T-helper 17 cell (primary cell): ENCODE results near the gene UBL5. TPM values are rescaled to one million over a fixed set of nuclear protein-coding genes. Genes with fewer than 3 reads are reported as not detected.
A peak's percentile ranks its signal among the peaks of the same experiment; 100 is the strongest.
"Not testable (repeated sequence)": the region's sequence is repeated elsewhere in the genome, so short reads cannot be mapped to it uniquely, and the experiment has no call there.

Source experiments
- ATAC-seq: fragments of 150-1000 bp; cut with Tn5 transposase; 2 replicates; pipeline ENCODE4 v1.10.0; 2021; ENCODE audit warnings: mild to moderate bottlenecking, moderate library complexity
- DNase-seq, 3 donors: peaks; one replicate each; pipeline versions ENCODE4 v3.0.0 to v3.0.0-alpha.2; 2020 to 2021
- H3K9me3 ChIP-seq: one replicate; pipeline ENCODE4 v1.7.0; 2013; ENCODE audit warnings: low read length, mild to moderate bottlenecking; ENCODE audit not compliant: control insufficient read depth, poor library complexity, severe bottlenecking
- H3K27ac Mint-ChIP-seq: one replicate; pipeline ENCODE4 v1.8.0; 2022; ENCODE audit warnings: mild to moderate bottlenecking, moderate library complexity, mixed read lengths
- H3K27me3 Mint-ChIP-seq: one replicate; pipeline ENCODE4 v1.8.0; 2022; ENCODE audit warnings: mixed read lengths
- H3K36me3 Mint-ChIP-seq: one replicate; pipeline ENCODE4 v1.8.0; 2022; ENCODE audit warnings: low read depth, mixed read lengths
- H3K4me1 Mint-ChIP-seq: one replicate; pipeline ENCODE4 v1.8.0; 2022; ENCODE audit warnings: mild to moderate bottlenecking, mixed read lengths
- H3K4me3 Mint-ChIP-seq: one replicate; pipeline ENCODE4 v1.8.0; 2022; ENCODE audit warnings: mild to moderate bottlenecking, moderate library complexity, mixed read lengths
- total RNA-seq, 4 donors: library from RNA in 2 of 4; stranded (reverse) in 2 of 4; gene quantifications; one replicate each; pipeline ENCODE4 v1.2.3 and lab custom pipeline; 2022 to 2026

UBL5 gene
- total RNA-seq, 2 donors from 2014 or later = 202 to 207 TPM

- H3K27ac Mint-ChIP-seq = peak overlapping the region; percentile 86
- H3K9me3 ChIP-seq = no peaks in the 10 kb centered on the region
- ATAC-seq (peak; percentile 21), DNase-seq (peak in 1 of 3 donors; percentile 39)
- no peaks in the 10 kb centered on the region for H3K36me3 Mint-ChIP-seq
- peaks cover 12% of the 10 kb centered on the region for H3K4me1 Mint-ChIP-seq
- no peaks in the 10 kb centered on the region for H3K27me3 Mint-ChIP-seq
- H3K4me3 Mint-ChIP-seq = peak overlapping the region; percentile 92
Measured at GRCh38 chr19:9793071-9793591, 34.6 kb upstream of the UBL5 start.

- peaks cover 17% of the 10 kb centered on the region for H3K4me1 Mint-ChIP-seq
Measured at GRCh38 chr19:9796113-9796773, 31.5 kb upstream of the UBL5 start.

GRCh38 chr19:9797871-9798270 is 29.8 kb upstream of the UBL5 start:
- H3K4me3 Mint-ChIP-seq = no peak overlapping the region
- H3K27ac Mint-ChIP-seq = peak overlapping the region; percentile 81
- no peaks in the 10 kb centered on the region for H3K27me3 Mint-ChIP-seq
- no peaks in the 10 kb centered on the region for H3K36me3 Mint-ChIP-seq
- H3K4me1 Mint-ChIP-seq = peaks cover 15% of the 10 kb centered on the region
- DNase-seq (no peak), ATAC-seq (no peak)
- H3K9me3 ChIP-seq = no peaks in the 10 kb centered on the region

More at GRCh38 chr19:9796113-9796773, 31.5 kb upstream of the UBL5 start:
- Mint-ChIP-seq H3K4me3 (peak overlapping the region; percentile 47), H3K27ac (peak overlapping the region; percentile 65), H3K36me3 (no peaks in the 10 kb centered on the region), H3K27me3 (no peaks in the 10 kb centered on the region)
- no peaks in the 10 kb centered on the region for H3K9me3 ChIP-seq
- DNase-seq (peak; percentile 46 to 76 (median 71)), ATAC-seq (peak; percentile 53)

- Mint-ChIP-seq H3K4me1 (peaks cover 15% of the 10 kb centered on the region), H3K4me3 (no peak overlapping the region), H3K36me3 (no peaks in the 10 kb centered on the region), H3K27me3 (no peaks in the 10 kb centered on the region), H3K27ac (no peak overlapping the region)
- ATAC-seq = no peak
- DNase-seq = no peak
- H3K9me3 ChIP-seq = no peaks in the 10 kb centered on the region
Measured at GRCh38 chr19:9799162-9799561, 28.6 kb upstream of the UBL5 start.

GRCh38 chr19:9801976-9802375 is 25.7 kb upstream of the UBL5 start:
- H3K27ac Mint-ChIP-seq = no peak overlapping the region
- no peak overlapping the region for H3K4me3 Mint-ChIP-seq
- H3K27me3 Mint-ChIP-seq = no peaks in the 10 kb centered on the region
- H3K4me1 Mint-ChIP-seq = peaks cover 11% of the 10 kb centered on the region
- no peak for ATAC-seq
- no peak for DNase-seq
- H3K9me3 ChIP-seq = no peaks in the 10 kb centered on the region
- no peaks in the 10 kb centered on the region for H3K36me3 Mint-ChIP-seq

- H3K27ac Mint-ChIP-seq = peak overlapping the region; percentile 90
- ATAC-seq (no peak), DNase-seq (no peak)
- peaks cover 3% of the 10 kb centered on the region for H3K36me3 Mint-ChIP-seq
- H3K9me3 ChIP-seq = no peaks in the 10 kb centered on the region
- no peak overlapping the region for H3K4me3 Mint-ChIP-seq
- H3K4me1 Mint-ChIP-seq = peaks cover 14% of the 10 kb centered on the region
- no peaks in the 10 kb centered on the region for H3K27me3 Mint-ChIP-seq
Measured at GRCh38 chr19:9806803-9807202, 20.9 kb upstream of the UBL5 start.

- H3K4me3 Mint-ChIP-seq = peak overlapping the region; percentile 41
- H3K27me3 Mint-ChIP-seq = no peaks in the 10 kb centered on the region
- peaks cover 3% of the 10 kb centered on the region for H3K36me3 Mint-ChIP-seq
- DNase-seq (no peak), ATAC-seq (peak; percentile 92)
- peak overlapping the region; percentile 90 for H3K27ac Mint-ChIP-seq
- H3K4me1 Mint-ChIP-seq = peaks cover 14% of the 10 kb centered on the region
- no peaks in the 10 kb centered on the region for H3K9me3 ChIP-seq
Measured at GRCh38 chr19:9808855-9809824, 18.6 kb upstream of the UBL5 start.

- H3K9me3 ChIP-seq = no peaks in the 10 kb centered on the region
- no peak overlapping the region for H3K4me3 Mint-ChIP-seq
- no peak overlapping the region for H3K27ac Mint-ChIP-seq
- ATAC-seq = no peak
- H3K27me3 Mint-ChIP-seq = no peaks in the 10 kb centered on the region
- H3K4me1 Mint-ChIP-seq = peaks cover 14% of the 10 kb centered on the region
- peaks cover 3% of the 10 kb centered on the region for H3K36me3 Mint-ChIP-seq
- no peak for DNase-seq
Measured at GRCh38 chr19:9811139-9811538, 16.6 kb upstream of the UBL5 start.

GRCh38 chr19:9818175-9818733 is 9.5 kb upstream of the UBL5 start:
- Mint-ChIP-seq H3K4me3 (peak overlapping the region; percentile 90), H3K27ac (peak overlapping the region; percentile 86)
- no peak for ATAC-seq

GRCh38 chr19:9818734-9819595 is 8.8 kb upstream of the UBL5 start, which contains the start of gene FBXL12:
Gene FBXL12 (minus strand): TSS chr19:9819079. CDS start chr19:9818813, 266 bp downstream.
- peak within 1 kb of the TSS; percentile 90 for H3K4me3 Mint-ChIP-seq
- DNase-seq (peak; percentile 100), ATAC-seq (peak; percentile 91)
- no peaks in the 10 kb centered on the region for H3K9me3 ChIP-seq
- peaks cover 16% of the 10 kb centered on the region for H3K4me1 Mint-ChIP-seq
- H3K36me3 Mint-ChIP-seq = peaks cover 2% of the 10 kb centered on the region
- peak within 1 kb of the TSS; percentile 86 for H3K27ac Mint-ChIP-seq
- H3K27me3 Mint-ChIP-seq = no peaks in the 10 kb centered on the region

More at GRCh38 chr19:9818175-9818733, 9.5 kb upstream of the UBL5 start:
- DNase-seq = no peak
- H3K9me3 ChIP-seq = no peaks in the 10 kb centered on the region
- no peaks in the 10 kb centered on the region for H3K27me3 Mint-ChIP-seq
- peaks cover 2% of the 10 kb centered on the region for H3K36me3 Mint-ChIP-seq
- peaks cover 16% of the 10 kb centered on the region for H3K4me1 Mint-ChIP-seq

- H3K4me3 Mint-ChIP-seq = peak overlapping the region; percentile 90
- H3K27me3 Mint-ChIP-seq = no peaks in the 10 kb centered on the region
- H3K36me3 Mint-ChIP-seq = peaks cover 2% of the 10 kb centered on the region
Measured at GRCh38 chr19:9819596-9819909, 8.2 kb upstream of the UBL5 start.

GRCh38 chr19:9820034-9820433 is 7.7 kb upstream of the UBL5 start:
- not testable (repeated sequence) for H3K9me3 ChIP-seq, DNase-seq, ATAC-seq, H3K36me3 Mint-ChIP-seq, H3K27me3 Mint-ChIP-seq
- Mint-ChIP-seq H3K27ac (peak overlapping the region; percentile 86), H3K4me1 (peaks cover 16% of the 10 kb centered on the region), H3K4me3 (peak overlapping the region; percentile 90)

More at GRCh38 chr19:9819596-9819909, 8.2 kb upstream of the UBL5 start:
- peak overlapping the region; percentile 86 for H3K27ac Mint-ChIP-seq
- peaks cover 16% of the 10 kb centered on the region for H3K4me1 Mint-ChIP-seq
- ATAC-seq (no peak), DNase-seq (no peak)
- no peaks in the 10 kb centered on the region for H3K9me3 ChIP-seq
